Spleen (tissue), 7 donors: Measurements from ENCODE around the gene LGI2.

Source experiments
- CTCF ChIP-seq, 11 experiments: fragments of 200-600 bp in 7 of 11; fragments of 450-650 bp in 4 of 11; sonication (generic) in 4 of 11; IDR thresholded peaks in 8 of 11; conservative IDR thresholded peaks in 3 of 11; 1 replicate in 7 of 11; 2 replicates in 4 of 11; pipeline versions ENCODE4 v1.4.0 to v1.8.0; 2016 to 2021; ENCODE audit warnings: antibody characterized with exemption in 11 of 11, inconsistent platforms in 4 of 11, mild to moderate bottlenecking in 1 of 11
- POLR2A ChIP-seq, 3 donors: fragments of 450-650 bp; IDR thresholded peaks; one replicate each; pipeline ENCODE4 v1.5.1; 2017; ENCODE audit warnings: antibody characterized with exemption in 3 of 3, mild to moderate bottlenecking in 1 of 3
- donor health status: DM: no; HTN: no; CAD: no; lungs with moderate emphysema.
- donor health status: DM: no; HTN: no; CAD: no.
- donor health status: DM: no; HTN: no; CAD: no.

DNA sequence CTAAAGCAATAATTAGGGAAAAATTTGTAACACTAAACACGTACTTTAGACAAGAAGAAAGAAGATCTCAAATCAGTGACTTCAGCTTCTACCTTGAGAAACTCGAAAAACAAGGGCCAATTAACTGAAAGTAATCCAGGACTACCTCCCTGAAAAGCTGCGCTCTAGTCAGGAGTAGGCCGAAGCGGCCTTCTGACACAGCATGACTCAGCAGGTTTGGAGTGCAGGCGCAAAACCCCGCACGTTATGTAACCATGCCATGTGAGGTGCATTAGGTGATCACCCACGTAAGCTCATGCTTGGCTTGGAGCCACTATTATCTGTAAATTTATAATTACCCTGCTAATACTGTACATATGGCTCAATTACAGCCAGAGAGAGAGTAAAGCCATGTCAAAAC is 65.1 kb downstream of the LGI2 start:
- TF ChIP-seq CTCF (IDR thresholded peaks at IDR 0.05 in 8 of 11, conservative IDR thresholded peaks at IDR 0.05 in 3 of 11) (no peak), POLR2A (IDR thresholded peaks at IDR 0.05) (no peak)
